ENCODE data around the gene RPL29.

The RPL29 gene

GRCh38 chr3:51944451-51945021 lies 51.2 kb downstream of the RPL29 start:
- DNase-seq, result no peak

Measured in NCI-H69 (cell line).